Peyer's patch (tissue), 4 donors: ENCODE data around the gene TMEM135. TPM values are rescaled to one million over a fixed set of nuclear protein-coding genes. Genes with fewer than 3 reads are reported as not detected.

Experiments used
- DNase-seq, 3 donors: peaks; one replicate each; pipeline ENCODE4 v3.0.0-alpha.2; 2017 to 2019
- H3K27ac ChIP-seq, 4 donors: fragments of 200-600 bp; sonication (generic); one replicate each; pipeline ENCODE4 v1.5.1; 2016 to 2019
- H3K27me3 ChIP-seq, 2 donors: fragments of 200-600 bp; sonication (generic); one replicate each; pipeline ENCODE4 v1.5.1; 2019
- H3K36me3 ChIP-seq, 3 donors: fragments of 200-600 bp; sonication (generic); one replicate each; pipeline ENCODE4 v1.5.1; 2016 to 2019
- H3K4me1 ChIP-seq, 4 donors: fragments of 200-600 bp; sonication (generic); one replicate each; pipeline ENCODE4 v1.5.1; 2016 to 2019
- H3K4me3 ChIP-seq, 4 donors: fragments of 200-600 bp; sonication (generic); 1 replicate in 3 of 4; 2 replicates in 1 of 4; pipeline ENCODE4 v1.5.1; 2016 to 2019; ENCODE audit warnings: mild to moderate bottlenecking in 1 of 4
- H3K9me3 ChIP-seq, 4 donors: fragments of 200-600 bp; sonication (generic); one replicate each; pipeline ENCODE4 v1.5.1; 2016 to 2019; ENCODE audit warnings: mild to moderate bottlenecking in 1 of 4
- POLR2A ChIP-seq, 2 donors: fragments of 450-650 bp; IDR thresholded peaks; one replicate each; pipeline ENCODE4 v1.5.1; 2017; ENCODE audit warnings: antibody characterized with exemption in 2 of 2, mild to moderate bottlenecking in 2 of 2, moderate library complexity in 2 of 2
- total RNA-seq, 4 donors: library from RNA; depleted of rRNA; stranded (reverse); fragments of >200 nt; gene quantifications; one replicate each; pipeline ENCODE4 v1.1.0, GENCODE V29; 2016
- TF ChIP-seq, protein P1 (sequence below), 6 experiments: fragments of 450-650 bp in 4 of 6; fragments of 200-600 bp in 2 of 6; sonication (generic) in 1 of 6; IDR thresholded peaks; one replicate each; pipeline ENCODE4 v1.5.1; 2017 to 2019; ENCODE audit warnings: antibody characterized with exemption in 6 of 6, mild to moderate bottlenecking in 3 of 6, moderate library complexity in 1 of 6

The TMEM135 gene
- total RNA-seq, 4 donors from 2014 or later = 23.1 to 58.2 (median 40.1) TPM

- Histone ChIP-seq H3K36me3 (no peaks in the 10 kb centered on the region), H3K27ac (no peak overlapping the region), H3K27me3 (no peaks in the 10 kb centered on the region), H3K9me3 (no peaks in the 10 kb centered on the region), H3K4me3 (no peak overlapping the region), H3K4me1 (peaks cover 0 to 10% (median 0%) of the 10 kb centered on the region in 4 donors)
- no peak for DNase-seq
- TF ChIP-seq, protein P1, sequence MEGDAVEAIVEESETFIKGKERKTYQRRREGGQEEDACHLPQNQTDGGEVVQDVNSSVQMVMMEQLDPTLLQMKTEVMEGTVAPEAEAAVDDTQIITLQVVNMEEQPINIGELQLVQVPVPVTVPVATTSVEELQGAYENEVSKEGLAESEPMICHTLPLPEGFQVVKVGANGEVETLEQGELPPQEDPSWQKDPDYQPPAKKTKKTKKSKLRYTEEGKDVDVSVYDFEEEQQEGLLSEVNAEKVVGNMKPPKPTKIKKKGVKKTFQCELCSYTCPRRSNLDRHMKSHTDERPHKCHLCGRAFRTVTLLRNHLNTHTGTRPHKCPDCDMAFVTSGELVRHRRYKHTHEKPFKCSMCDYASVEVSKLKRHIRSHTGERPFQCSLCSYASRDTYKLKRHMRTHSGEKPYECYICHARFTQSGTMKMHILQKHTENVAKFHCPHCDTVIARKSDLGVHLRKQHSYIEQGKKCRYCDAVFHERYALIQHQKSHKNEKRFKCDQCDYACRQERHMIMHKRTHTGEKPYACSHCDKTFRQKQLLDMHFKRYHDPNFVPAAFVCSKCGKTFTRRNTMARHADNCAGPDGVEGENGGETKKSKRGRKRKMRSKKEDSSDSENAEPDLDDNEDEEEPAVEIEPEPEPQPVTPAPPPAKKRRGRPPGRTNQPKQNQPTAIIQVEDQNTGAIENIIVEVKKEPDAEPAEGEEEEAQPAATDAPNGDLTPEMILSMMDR (IDR thresholded peaks at IDR 0.05) = no peak
- no peak for TF ChIP-seq POLR2A (IDR thresholded peaks at IDR 0.05)
Observed at GRCh38 chr11:87033561-87033960, 4.2 kb upstream of the TMEM135 start.

- TF ChIP-seq, protein P1 (IDR thresholded peaks at IDR 0.05) = no peak
- no peak for TF ChIP-seq POLR2A (IDR thresholded peaks at IDR 0.05)
- H3K36me3 ChIP-seq = no peaks in the 10 kb centered on the region
- no peaks in the 10 kb centered on the region for H3K27me3 ChIP-seq
- H3K9me3 ChIP-seq = no peaks in the 10 kb centered on the region
- no peak overlapping the region for H3K4me3 ChIP-seq
- H3K27ac ChIP-seq = no peak overlapping the region
- no peak for DNase-seq
- peaks cover 0 to 16% (median 0%) of the 10 kb centered on the region in 4 donors for H3K4me1 ChIP-seq
Observed at GRCh38 chr11:87035976-87036583, 1.7 kb upstream of the TMEM135 start.

GRCh38 chr11:87036756-87037449 is 831 bp upstream of the TMEM135 start:
- H3K4me1 ChIP-seq = peaks cover 0 to 16% (median 0%) of the 10 kb centered on the region in 4 donors
- no peak for TF ChIP-seq POLR2A (IDR thresholded peaks at IDR 0.05)
- TF ChIP-seq, protein P1 (IDR thresholded peaks at IDR 0.05) = no peak
- H3K4me3 ChIP-seq = peak overlapping the region; percentile 72 to 89 (median 84)
- H3K36me3 ChIP-seq = no peaks in the 10 kb centered on the region
- H3K27me3 ChIP-seq = no peaks in the 10 kb centered on the region
- peak overlapping the region; percentile 78 to 90 (median 84) for H3K27ac ChIP-seq
- peak in 2 of 3 donors; percentile 17 to 50 for DNase-seq
- no peaks in the 10 kb centered on the region for H3K9me3 ChIP-seq

DNA sequence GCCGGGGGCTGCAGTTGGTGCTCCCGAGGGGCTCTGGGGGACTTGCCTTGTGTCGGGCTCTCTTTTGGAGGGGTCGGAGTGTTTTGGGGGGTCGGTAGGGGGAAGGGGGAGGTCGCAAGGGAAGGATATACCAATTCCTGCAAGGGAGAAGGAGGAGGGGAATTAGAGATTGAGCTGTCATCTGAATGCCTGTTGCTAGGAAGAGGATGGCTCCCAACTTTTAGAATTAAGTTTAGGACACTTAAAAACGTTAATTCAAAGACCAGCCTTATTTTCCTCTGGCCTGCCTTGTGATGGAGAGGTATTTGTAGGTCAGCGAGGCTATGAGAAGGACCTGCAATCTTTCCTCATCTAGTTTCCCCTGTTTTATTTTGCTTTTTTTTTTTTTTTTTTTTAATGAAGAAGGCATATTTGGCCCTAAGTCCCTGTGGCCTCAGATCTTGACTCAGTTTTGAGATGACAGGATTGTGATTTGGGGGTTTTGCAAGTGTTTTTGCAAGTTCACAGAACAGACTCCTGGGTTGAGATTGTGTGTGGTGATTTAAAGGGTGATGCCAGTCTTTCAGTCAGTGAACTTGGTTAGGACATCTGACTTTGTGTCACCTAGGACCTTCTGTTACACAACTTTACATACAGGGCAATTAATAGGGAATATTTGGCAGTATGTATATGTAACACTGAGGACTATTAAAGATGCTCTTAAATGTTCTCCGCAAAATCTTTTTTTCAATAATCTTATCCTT is 672 bp downstream of the TMEM135 start:
- Histone ChIP-seq H3K36me3 (no peaks in the 10 kb centered on the region), H3K27ac (peak overlapping the region; percentile 78 to 90 (median 84)), H3K9me3 (no peaks in the 10 kb centered on the region), H3K27me3 (no peaks in the 10 kb centered on the region), H3K4me3 (peak overlapping the region; percentile 72 to 89 (median 84)), H3K4me1 (peaks cover 0 to 16% (median 0%) of the 10 kb centered on the region in 4 donors)
- TF ChIP-seq, protein P1 (IDR thresholded peaks at IDR 0.05) = no peak
- TF ChIP-seq POLR2A (IDR thresholded peaks at IDR 0.05) = no peak
- DNase-seq = no peak

DNA sequence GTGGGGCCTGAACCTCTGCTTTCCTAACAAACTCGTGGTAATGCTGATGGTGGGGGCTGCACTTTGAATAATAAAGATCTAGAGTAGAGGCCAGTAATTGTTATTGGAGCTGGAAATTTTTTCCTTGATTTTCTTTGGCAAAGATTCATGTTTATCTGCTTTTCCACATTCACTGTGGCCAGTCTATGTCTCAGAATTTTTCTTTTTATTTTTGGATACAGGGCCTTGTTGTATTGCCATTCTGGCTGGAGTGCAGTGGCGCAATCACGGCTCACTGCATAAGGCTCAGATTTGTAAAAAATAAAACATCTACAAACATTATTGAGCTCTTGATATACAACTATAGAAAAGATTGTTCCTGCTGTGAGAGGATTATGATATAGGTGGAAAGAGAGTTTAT is 1.6 kb downstream of the TMEM135 start:
- no peak for DNase-seq
- Histone ChIP-seq H3K9me3 (no peaks in the 10 kb centered on the region), H3K36me3 (no peaks in the 10 kb centered on the region), H3K4me1 (peaks cover 0 to 16% (median 0%) of the 10 kb centered on the region in 4 donors), H3K4me3 (peak overlapping the region in 2 of 4 donors; percentile 81 to 89), H3K27ac (no peak overlapping the region), H3K27me3 (no peaks in the 10 kb centered on the region)
- no peak for TF ChIP-seq POLR2A (IDR thresholded peaks at IDR 0.05)
- TF ChIP-seq, protein P1 (IDR thresholded peaks at IDR 0.05) = no peak
